HCT116 (cell line): ENCODE data around the gene VPS35L. TPM values are rescaled to one million over a fixed set of nuclear protein-coding genes. Genes with fewer than 3 reads are reported as not detected.
A peak's percentile ranks its signal among the peaks of the same experiment; 100 is the strongest.

Source experiments
- ATAC-seq: fragments of 200-7000 bp; cut with Tn5 transposase; 2 replicates; pipeline ENCODE4 v1.9.1; 2020; ENCODE audit warnings: mild to moderate bottlenecking, moderate library complexity
- BruUV-seq: library from RNA; stranded (reverse); fragments of 400-500 nt; replicated peaks from 2 replicates; lab custom pipeline; 2021; lab: Mats Ljungman, UMichigan
- CTCF ChIA-PET: fragments of 300-600 bp; sonication (Branson Sonifier 250); formaldehyde crosslinking; loops from one replicate; lab custom pipeline; 2021; ENCODE audit warnings: antibody characterized with exemption; lab: Charles Lee
- POLR2A ChIA-PET: fragments of 300-600, 350-600 bp; sonication (Branson Sonifier 250); formaldehyde crosslinking; loops from one replicate; lab custom pipeline; 2021; ENCODE audit warnings: antibody characterized with exemption; lab: Charles Lee
- RAD21 ChIA-PET, 2 experiments: fragments of 300-600 bp; sonication (Branson Sonifier 250); formaldehyde crosslinking; loops; one replicate each; lab custom pipeline; 2023; ENCODE audit warnings: low total read pairs in 2 of 2; ENCODE audit not compliant: uncharacterized antibody in 2 of 2, unreplicated experiment in 2 of 2, low non-redundant PET in 1 of 2; lab: Charles Lee
- DNase-seq: peaks from one replicate; pipeline ENCODE4 v3.0.0-alpha.2; 2010; ENCODE audit warnings: low read depth, low spot score
- H2AFZ ChIP-seq: fragments of 200-600 bp; shearing (Covaris generic), sonication (generic); 2 replicates; pipeline ENCODE4 v1.6.1; 2017; ENCODE audit warnings: low read depth, mixed run types, mixed read lengths, antibody characterized with exemption, low read length; ENCODE audit not compliant: poor library complexity, severe bottlenecking
- H3K27ac ChIP-seq: 2 replicates; pipeline ENCODE4 v1.5.1; 2012; ENCODE audit warnings: low read depth, low read length
- H3K27me3 ChIP-seq: fragments of 200-600 bp; sonication (generic); 2 replicates; pipeline ENCODE4 v1.6.1; 2016; ENCODE audit warnings: mixed run types, low read length, mixed read lengths; ENCODE audit not compliant: insufficient read depth
- H3K36me3 ChIP-seq, 2 experiments: fragments of 200-500 bp in 1 of 2; fragments of 200-600 bp in 1 of 2; sonication (Bioruptor generic) in 1 of 2; sonication (generic) in 1 of 2; 2 replicates each; pipeline versions ENCODE4 v1.5.1 to v1.6.1; 2014 to 2016; ENCODE audit warnings: low read length in 2 of 2, inconsistent platforms in 1 of 2, mixed read lengths in 1 of 2, mixed run types in 1 of 2; ENCODE audit not compliant: insufficient read depth in 2 of 2, control insufficient read depth in 1 of 2
- H3K4me1 ChIP-seq, 2 experiments: fragments of 200-600 bp in 1 of 2; sonication (generic) in 1 of 2; 2 replicates each; pipeline versions ENCODE4 v1.5.1 to v1.6.1; 2012 to 2017; ENCODE audit warnings: low read length in 2 of 2, inconsistent platforms in 1 of 2, mild to moderate bottlenecking in 1 of 2, mixed read lengths in 1 of 2, mixed run types in 1 of 2, moderate library complexity in 1 of 2; ENCODE audit not compliant: insufficient read depth in 2 of 2, control insufficient read depth in 1 of 2
- H3K4me2 ChIP-seq: fragments of 200-600 bp; sonication (generic); 2 replicates; pipeline ENCODE4 v1.6.1; 2017; ENCODE audit warnings: mixed run types, low read length, mixed read lengths
- H3K4me3 ChIP-seq, 2 experiments: fragments of 200-600 bp in 1 of 2; sonication (generic) in 1 of 2; replicated peaks in 1 of 2; 2 replicates each; pipeline ENCODE4 v1.5.1; 2011 to 2016; ENCODE audit warnings: low read length in 2 of 2, control low read depth in 1 of 2, low read depth in 1 of 2, mild to moderate bottlenecking in 1 of 2, mixed read lengths in 1 of 2, mixed run types in 1 of 2
- H3K79me2 ChIP-seq: fragments of 200-600 bp; sonication (generic); 2 replicates; pipeline ENCODE4 v1.6.1; 2017; ENCODE audit warnings: mild to moderate bottlenecking, mixed run types, low read length, moderate library complexity, mixed read lengths; ENCODE audit not compliant: insufficient read depth
- H3K9ac ChIP-seq: fragments of 200-600 bp; sonication (generic); 2 replicates; pipeline ENCODE4 v1.6.1; 2016; ENCODE audit warnings: low read length, mixed read lengths
- H3K9me2 ChIP-seq: fragments of 200-600 bp; sonication (generic), shearing (Covaris generic); 2 replicates; pipeline ENCODE4 v1.6.1; 2017; ENCODE audit warnings: mixed run types, mild to moderate bottlenecking, moderate library complexity; ENCODE audit not compliant: insufficient read depth
- H3K9me3 ChIP-seq, 2 experiments: fragments of 200-500 bp in 1 of 2; fragments of 200-600 bp in 1 of 2; sonication (Bioruptor generic) in 1 of 2; sonication (generic) in 1 of 2; 2 replicates each; pipeline ENCODE4 v1.6.1; 2014 to 2017; ENCODE audit warnings: low read length in 2 of 2, mixed read lengths in 2 of 2, inconsistent platforms in 1 of 2, low read depth in 1 of 2, mild to moderate bottlenecking in 1 of 2, mixed run types in 1 of 2, moderate library complexity in 1 of 2; ENCODE audit not compliant: control insufficient read depth in 1 of 2, insufficient read depth in 1 of 2
- H4K20me1 ChIP-seq: fragments of 200-600 bp; sonication (generic), shearing (Covaris generic); 2 replicates; pipeline ENCODE4 v1.6.1; 2017; ENCODE audit warnings: mixed run types, mild to moderate bottlenecking, moderate library complexity; ENCODE audit not compliant: insufficient read depth
- CBX3 ChIP-seq: IDR thresholded peaks from 2 replicates; pipeline ENCODE4 v1.6.1; 2012; ENCODE audit warnings: low read depth
- CTCF ChIP-seq, 3 experiments: fragments of 200-600 bp in 1 of 3; sonication (generic) in 1 of 3; IDR thresholded peaks in 2 of 3; conservative IDR thresholded peaks in 1 of 3; 2 replicates each; pipeline ENCODE4 v1.5.1; 2012 to 2017; ENCODE audit warnings: low read depth in 2 of 3, low read length in 2 of 3, antibody characterized with exemption in 1 of 3, borderline replicate concordance in 1 of 3, control low read depth in 1 of 3, mild to moderate bottlenecking in 1 of 3, mixed read lengths in 1 of 3, mixed run types in 1 of 3, moderate library complexity in 1 of 3; ENCODE audit not compliant: insufficient read depth in 1 of 3
- EGR1 ChIP-seq: IDR thresholded peaks from 2 replicates; pipeline ENCODE4 v1.6.1; 2012; ENCODE audit warnings: low read depth
- ELF1 ChIP-seq: IDR thresholded peaks from 2 replicates; pipeline ENCODE4 v1.6.1; 2012; ENCODE audit warnings: low read depth, borderline replicate concordance
- EZH2 ChIP-seq: fragments of 200-600 bp; sonication (generic); IDR thresholded peaks from 2 replicates; pipeline ENCODE4 v1.6.1; 2017; ENCODE audit warnings: antibody characterized with exemption, mixed run types
- EZH2phosphoT487 ChIP-seq: fragments of 200-600 bp; IDR thresholded peaks from 2 replicates; pipeline ENCODE4 v1.6.1; 2018; ENCODE audit warnings: antibody characterized with exemption, borderline replicate concordance
- FOSL1 ChIP-seq: IDR thresholded peaks from 2 replicates; pipeline ENCODE4 v1.6.1; 2012; ENCODE audit warnings: low read depth
- POLR2A ChIP-seq: IDR thresholded peaks from 2 replicates; pipeline ENCODE4 v1.7.0; 2011; ENCODE audit warnings: borderline replicate concordance; ENCODE audit not compliant: insufficient read depth, insufficient read length; ENCODE audit errors: extremely low read depth
- POLR2AphosphoS5 ChIP-seq: IDR thresholded peaks from 2 replicates; pipeline ENCODE4 v1.6.1; 2011; ENCODE audit warnings: mild to moderate bottlenecking, low read depth, low read length, moderate library complexity
- RAD21 ChIP-seq: IDR thresholded peaks from 2 replicates; pipeline ENCODE4 v1.6.1; 2012; ENCODE audit warnings: low read depth, mild to moderate bottlenecking
- REST ChIP-seq: IDR thresholded peaks from 2 replicates; pipeline ENCODE4 v1.6.1; 2012; ENCODE audit warnings: low read depth
- SP1 ChIP-seq: IDR thresholded peaks from 2 replicates; pipeline ENCODE4 v1.6.1; 2012; ENCODE audit warnings: low read depth
- SRF ChIP-seq: IDR thresholded peaks from 2 replicates; pipeline ENCODE4 v1.6.1; 2012; ENCODE audit warnings: low read depth
- YY1 ChIP-seq: IDR thresholded peaks from 2 replicates; pipeline ENCODE4 v1.6.1; 2011; ENCODE audit warnings: low read length, low read depth, moderate library complexity, mild to moderate bottlenecking; ENCODE audit not compliant: insufficient replicate concordance; ENCODE audit errors: extremely low read depth
- ZFX ChIP-seq: fragments of 450-650 bp; IDR thresholded peaks from 2 replicates; pipeline ENCODE4 v1.6.1; 2017
- ZNF274 ChIP-seq: fragments of 200-500 bp; sonication (Bioruptor generic); IDR thresholded peaks from 2 replicates; pipeline ENCODE4 v1.6.1; 2014; ENCODE audit warnings: mild to moderate bottlenecking, low read depth, low read length, inconsistent platforms
- intact Hi-C: fragments of 100-400 bp; cut with micrococcal nuclease; formaldehyde crosslinking; loops from 2 replicates; pipeline ENCODE4 v1.10.0; 2022
- total RNA-seq: library from RNA; stranded (reverse); gene quantifications from one replicate; pipeline ENCODE4 v1.2.1, GENCODE V29; 2021; ENCODE audit not compliant: unreplicated experiment
- TF ChIP-seq, protein P1 (sequence below): IDR thresholded peaks from 2 replicates; pipeline ENCODE4 v1.6.1; 2011; ENCODE audit warnings: mild to moderate bottlenecking, low read length, moderate library complexity; ENCODE audit not compliant: insufficient replicate concordance; ENCODE audit errors: extremely low read depth

VPS35L gene
- total RNA-seq, 1 experiment from 2014 or later, result 21.4 TPM

DNA sequence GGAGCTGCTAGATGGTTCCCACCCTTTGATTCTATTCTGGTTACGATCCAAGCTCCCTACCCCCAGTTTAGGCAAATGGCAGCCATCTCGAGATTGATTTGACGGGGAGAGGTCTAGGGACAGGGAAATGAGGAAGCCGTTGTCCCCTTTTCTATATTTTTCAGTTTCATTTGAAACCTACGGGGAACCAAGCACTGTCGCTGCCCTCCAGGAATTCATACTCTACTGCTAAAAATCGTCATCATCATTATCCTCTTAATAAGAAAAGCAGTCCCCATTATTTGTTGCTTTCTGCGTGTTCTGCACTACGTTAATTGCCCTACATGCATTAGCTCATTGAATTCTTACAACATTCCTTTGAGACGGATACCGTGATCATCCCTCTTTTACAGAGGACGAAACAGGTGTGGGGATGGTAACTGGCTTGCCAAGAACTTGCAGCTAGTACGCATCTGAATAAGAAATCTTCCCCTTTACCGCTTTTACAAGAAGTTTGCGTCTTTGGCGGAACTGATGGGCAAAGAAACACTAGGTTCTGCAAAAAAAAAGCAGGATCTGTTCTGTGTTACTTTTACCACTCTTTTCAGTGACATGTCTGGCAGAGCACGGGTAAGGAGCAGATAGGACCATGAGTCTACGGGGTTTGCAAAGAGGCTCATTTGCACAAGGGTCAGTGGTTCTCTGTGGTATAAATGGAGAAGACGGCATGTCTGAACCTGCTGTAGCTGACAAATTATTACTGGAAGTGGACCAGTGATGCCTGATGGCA, 30.7 kb upstream of the VPS35L start:
- Histone ChIP-seq H3K4me1 (peaks cover 17 to 40% of the 10 kb centered on the region in 2 experiments), H3K4me2 (peak overlapping the region; percentile 85), H3K36me3 (peaks cover 6 to 14% of the 10 kb centered on the region in 2 experiments), H3K9me2 (no peaks in the 10 kb centered on the region), H3K9me3 (no peaks in the 10 kb centered on the region), H3K27me3 (no peaks in the 10 kb centered on the region), H4K20me1 (no peaks in the 10 kb centered on the region), H3K4me3 (peak overlapping the region; percentile 87 to 94), H2AFZ (no peak overlapping the region), H3K27ac (peak overlapping the region; percentile 49), H3K9ac (peak overlapping the region; percentile 86), H3K79me2 (peaks cover 55% of the 10 kb centered on the region)
- CTCF ChIA-PET, result interaction anchor here (1.4 kb wide), 1 partner anchor 22 kb away, joined by 3 read pairs; no protein-coding TSS in a partner anchor
- DNase-seq (no peak), ATAC-seq (no peak)
- RAD21 ChIA-PET, result no interaction called here
- no TSS peak for BruUV-seq
- TF ChIP-seq EGR1 (no peak), EZH2phosphoT487 (no peak), POLR2AphosphoS5 (no peak), FOSL1 (no peak), YY1 (no peak), SRF (no peak), ELF1 (no peak), REST (no peak), SP1 (no peak), ZFX (no peak), EZH2 (no peak), CBX3 (no peak), CTCF (IDR thresholded peaks at IDR 0.05 in 2 of 3, conservative IDR thresholded peaks at IDR 0.05 in 1 of 3; ENCODE audit: borderline replicate concordance in 1 of 3, insufficient read depth in 1 of 3, low read depth in 2 of 3, low read length in 2 of 3) (no peak), RAD21 (no peak), POLR2A (no peak), ZNF274 (no peak)
- TF ChIP-seq, protein P1, sequence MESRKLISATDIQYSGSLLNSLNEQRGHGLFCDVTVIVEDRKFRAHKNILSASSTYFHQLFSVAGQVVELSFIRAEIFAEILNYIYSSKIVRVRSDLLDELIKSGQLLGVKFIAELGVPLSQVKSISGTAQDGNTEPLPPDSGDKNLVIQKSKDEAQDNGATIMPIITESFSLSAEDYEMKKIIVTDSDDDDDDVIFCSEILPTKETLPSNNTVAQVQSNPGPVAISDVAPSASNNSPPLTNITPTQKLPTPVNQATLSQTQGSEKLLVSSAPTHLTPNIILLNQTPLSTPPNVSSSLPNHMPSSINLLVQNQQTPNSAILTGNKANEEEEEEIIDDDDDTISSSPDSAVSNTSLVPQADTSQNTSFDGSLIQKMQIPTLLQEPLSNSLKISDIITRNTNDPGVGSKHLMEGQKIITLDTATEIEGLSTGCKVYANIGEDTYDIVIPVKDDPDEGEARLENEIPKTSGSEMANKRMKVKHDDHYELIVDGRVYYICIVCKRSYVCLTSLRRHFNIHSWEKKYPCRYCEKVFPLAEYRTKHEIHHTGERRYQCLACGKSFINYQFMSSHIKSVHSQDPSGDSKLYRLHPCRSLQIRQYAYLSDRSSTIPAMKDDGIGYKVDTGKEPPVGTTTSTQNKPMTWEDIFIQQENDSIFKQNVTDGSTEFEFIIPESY, result no peak
- POLR2A ChIA-PET, result interaction anchor here (1.1 kb wide), 1 partner anchor 31 kb away, joined by 5 read pairs; the partner anchor contains the start of gene VPS35L
- intact Hi-C loops, result loop anchor here (5.0 kb wide), 1 partner anchor 107 kb away; the partner anchor contains the start of gene TMC5
